Measurements from ENCODE around the gene COP1. TPM values are rescaled to one million over a fixed set of nuclear protein-coding genes. Genes with fewer than 3 reads are reported as not detected.

Gene COP1
- total RNA-seq, 4 donors from 2014 or later, result 74.1 to 104 (median 87.5) TPM

- TF ChIP-seq CTCF (IDR thresholded peaks at IDR 0.05) (no peak), EP300 (IDR thresholded peaks at IDR 0.05) (no peak), POLR2A (IDR thresholded peaks at IDR 0.05) (no peak)
- Histone ChIP-seq H3K4me3 (no peak overlapping the region), H3K27ac (no peak overlapping the region), H3K36me3 (peaks cover 0 to 23% (median 0%) of the 10 kb centered on the region in 3 donors), H3K27me3 (no peaks in the 10 kb centered on the region), H3K4me1 (no peaks in the 10 kb centered on the region), H3K9me3 (peaks cover 0 to 14% (median 0%) of the 10 kb centered on the region in 4 donors)
- DNase-seq (ENCODE audit: low spot score in 2 of 2), result no peak
- 89 to 91% methylated on average over 5 of the region's 5 CpGs for WGBS, 2 donors
These were observed 305.8 kb downstream of the COP1 start for GRCh38 chr1:175901076-175901836.

GRCh38 chr1:175900171-175900570, 306.9 kb downstream of the COP1 start:
- Histone ChIP-seq H3K27me3 (no peaks in the 10 kb centered on the region), H3K4me1 (no peaks in the 10 kb centered on the region), H3K9me3 (peaks cover 0 to 14% (median 0%) of the 10 kb centered on the region in 4 donors), H3K36me3 (peaks cover 0 to 23% (median 0%) of the 10 kb centered on the region in 3 donors), H3K27ac (no peak overlapping the region), H3K4me3 (no peak overlapping the region)
- WGBS, 2 donors, result 92% methylated on average over 4 of the region's 4 CpGs
- TF ChIP-seq POLR2A (IDR thresholded peaks at IDR 0.05) (no peak), EP300 (IDR thresholded peaks at IDR 0.05) (no peak), CTCF (IDR thresholded peaks at IDR 0.05) (no peak)
- DNase-seq (ENCODE audit: low spot score in 2 of 2), result no peak

GRCh38 chr1:175895966-175896365, 311.1 kb downstream of the COP1 start:
- no peak overlapping the region for H3K27ac ChIP-seq
- no peak overlapping the region for H3K4me3 ChIP-seq
- H3K9me3 ChIP-seq, result no peaks in the 10 kb centered on the region
- H3K4me1 ChIP-seq, result no peaks in the 10 kb centered on the region
- DNase-seq (ENCODE audit: low spot score in 2 of 2), result no peak
- WGBS, 2 donors, result 90 to 96% methylated on average over 1 of the region's 1 CpG
- no peaks in the 10 kb centered on the region for H3K36me3 ChIP-seq
- H3K27me3 ChIP-seq, result no peaks in the 10 kb centered on the region
- TF ChIP-seq POLR2A (IDR thresholded peaks at IDR 0.05) (no peak), CTCF (IDR thresholded peaks at IDR 0.05) (no peak), EP300 (IDR thresholded peaks at IDR 0.05) (no peak)

Small RNA genes within 50 kb of the gene (small RNA-seq; reads per million reads assigned to genes)
- gene RF00066, result not detected
- gene RNU2-12P, result not detected
- not detected for gene RPS29P5
- gene SCARNA3, result 6.9 reads per million, percentile 87 among the genes with 10 or more reads in this experiment

Data from tibial nerve (tissue), 4 donors.